ENCODE data around the gene TBX18.

Gene TBX18

DNA sequence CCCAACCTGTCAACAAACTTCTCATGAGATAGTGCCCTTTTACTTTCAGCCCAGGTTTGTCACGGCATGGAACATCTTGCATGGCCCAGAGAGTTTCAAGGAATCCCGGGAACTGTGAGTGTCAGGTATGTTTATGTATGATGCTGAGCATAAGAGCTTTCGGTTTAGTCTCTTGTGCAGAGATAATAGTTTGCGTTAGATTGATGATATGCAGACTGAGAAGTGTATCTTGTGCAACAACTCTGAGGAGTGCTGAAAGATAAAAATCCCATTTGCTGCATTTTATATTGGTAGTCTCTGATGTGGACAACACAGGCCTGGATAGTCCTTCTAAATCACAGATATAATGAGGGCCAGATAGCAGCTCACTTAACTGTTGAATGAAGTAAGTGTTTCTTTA is 99.0 kb downstream of the TBX18 start:
- Histone ChIP-seq H3K4me3 (ENCODE audit: low read depth in 1 of 5, low read length in 5 of 5) (no peak overlapping the region), H3K9me3 (ENCODE audit: control insufficient read depth in 5 of 5, low read length in 5 of 5) (no peaks in the 10 kb centered on the region), H3K4me1 (ENCODE audit: control insufficient read depth in 5 of 5, insufficient read depth in 5 of 5, low read length in 5 of 5) (no peaks in the 10 kb centered on the region), H3K27me3 (ENCODE audit: control insufficient read depth in 5 of 5, insufficient read depth in 4 of 5, low read length in 5 of 5) (no peaks in the 10 kb centered on the region), H3K27ac (ENCODE audit: low read depth, low read length) (no peak overlapping the region), H3K36me3 (ENCODE audit: control insufficient read depth in 5 of 5, insufficient read depth in 5 of 5, low read length in 5 of 5) (no peaks in the 10 kb centered on the region), H3K9ac (ENCODE audit: low read length in 5 of 5) (no peak overlapping the region)

DNA sequence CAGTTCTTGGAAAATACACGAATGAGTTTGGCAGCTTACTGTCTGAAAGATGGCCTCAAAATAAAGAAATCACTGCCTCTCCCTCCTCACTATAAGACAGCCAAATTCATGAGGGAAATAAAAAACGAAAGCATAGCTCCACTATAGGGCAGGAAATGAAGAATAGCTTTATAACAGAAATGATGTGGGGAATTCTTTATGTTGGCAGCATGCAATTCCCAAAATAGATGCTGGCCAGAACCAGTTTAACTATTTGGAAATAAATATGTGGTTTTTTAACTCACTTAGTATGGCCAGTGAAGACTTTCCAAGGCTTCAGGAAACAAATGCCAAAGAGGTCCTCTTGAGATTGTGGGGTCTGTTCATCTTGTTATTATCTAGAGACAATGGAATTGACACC is 100.5 kb downstream of the TBX18 start:
- no peaks in the 10 kb centered on the region for H3K9me3 ChIP-seq (ENCODE audit: control insufficient read depth in 5 of 5, low read length in 5 of 5)
- no peaks in the 10 kb centered on the region for H3K27me3 ChIP-seq (ENCODE audit: control insufficient read depth in 5 of 5, insufficient read depth in 4 of 5, low read length in 5 of 5)
- no peak overlapping the region for H3K4me3 ChIP-seq (ENCODE audit: low read depth in 1 of 5, low read length in 5 of 5)
- H3K27ac ChIP-seq (ENCODE audit: low read depth, low read length), result no peak overlapping the region
- H3K36me3 ChIP-seq (ENCODE audit: control insufficient read depth in 5 of 5, insufficient read depth in 5 of 5, low read length in 5 of 5), result no peaks in the 10 kb centered on the region
- no peak overlapping the region for H3K9ac ChIP-seq (ENCODE audit: low read length in 5 of 5)
- H3K4me1 ChIP-seq (ENCODE audit: control insufficient read depth in 5 of 5, insufficient read depth in 5 of 5, low read length in 5 of 5), result no peaks in the 10 kb centered on the region

DNA sequence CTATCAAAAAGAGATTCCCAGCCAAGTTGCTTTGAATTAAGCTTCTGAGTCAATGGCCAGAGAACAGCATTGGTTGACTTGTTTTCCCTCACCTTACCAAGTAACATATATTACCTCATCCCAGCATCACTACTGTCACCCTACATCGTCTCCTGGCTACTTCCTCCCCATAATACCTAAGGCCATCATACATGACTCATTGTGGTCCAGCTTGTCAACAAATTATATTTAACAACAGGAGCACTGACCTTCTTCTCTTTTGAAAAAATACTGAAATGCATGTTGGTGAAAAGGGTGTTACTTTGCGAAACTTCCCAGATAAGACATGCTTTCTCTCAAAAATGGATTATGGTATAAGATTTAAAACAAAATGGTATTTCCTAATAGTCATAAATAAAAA is 106.9 kb downstream of the TBX18 start:
- H3K27ac ChIP-seq (ENCODE audit: low read depth, low read length), result no peak overlapping the region
- H3K9ac ChIP-seq (ENCODE audit: low read length in 5 of 5), result no peak overlapping the region
- no peaks in the 10 kb centered on the region for H3K36me3 ChIP-seq (ENCODE audit: control insufficient read depth in 5 of 5, insufficient read depth in 5 of 5, low read length in 5 of 5)
- no peak overlapping the region for H3K4me3 ChIP-seq (ENCODE audit: low read depth in 1 of 5, low read length in 5 of 5)
- H3K4me1 ChIP-seq (ENCODE audit: control insufficient read depth in 5 of 5, insufficient read depth in 5 of 5, low read length in 5 of 5), result no peaks in the 10 kb centered on the region
- H3K9me3 ChIP-seq (ENCODE audit: control insufficient read depth in 5 of 5, low read length in 5 of 5), result no peaks in the 10 kb centered on the region
- H3K27me3 ChIP-seq (ENCODE audit: control insufficient read depth in 5 of 5, insufficient read depth in 4 of 5, low read length in 5 of 5), result no peaks in the 10 kb centered on the region

DNA sequence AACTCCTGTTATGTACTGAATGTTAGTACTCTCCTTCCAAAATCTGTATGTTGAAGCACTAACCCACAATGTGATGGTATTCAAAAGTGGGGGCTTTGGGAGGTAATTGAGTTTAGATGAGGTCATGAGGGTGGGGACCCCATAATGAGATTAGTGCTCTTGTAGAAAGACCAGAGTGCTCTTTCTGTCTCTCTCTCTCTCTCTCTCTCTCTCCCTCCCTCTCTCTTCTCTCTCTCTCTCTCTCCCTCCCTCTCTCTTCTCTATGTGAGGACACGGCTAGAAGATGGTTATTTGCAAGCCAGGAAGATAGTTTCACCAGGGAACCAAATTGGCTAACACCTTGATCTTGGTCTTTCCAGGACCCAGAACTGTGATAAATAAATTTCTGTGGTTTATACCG is 107.4 kb downstream of the TBX18 start:
- no peak overlapping the region for H3K9ac ChIP-seq (ENCODE audit: low read length in 5 of 5)
- no peak overlapping the region for H3K4me3 ChIP-seq (ENCODE audit: low read depth in 1 of 5, low read length in 5 of 5)
- no peak overlapping the region for H3K27ac ChIP-seq (ENCODE audit: low read depth, low read length)
- no peaks in the 10 kb centered on the region for H3K36me3 ChIP-seq (ENCODE audit: control insufficient read depth in 5 of 5, insufficient read depth in 5 of 5, low read length in 5 of 5)
- peaks cover 0 to 3% (median 0%) of the 10 kb centered on the region in 5 donors for H3K4me1 ChIP-seq (ENCODE audit: control insufficient read depth in 5 of 5, insufficient read depth in 5 of 5, low read length in 5 of 5)
- no peaks in the 10 kb centered on the region for H3K27me3 ChIP-seq (ENCODE audit: control insufficient read depth in 5 of 5, insufficient read depth in 4 of 5, low read length in 5 of 5)
- no peaks in the 10 kb centered on the region for H3K9me3 ChIP-seq (ENCODE audit: control insufficient read depth in 5 of 5, low read length in 5 of 5)

DNA sequence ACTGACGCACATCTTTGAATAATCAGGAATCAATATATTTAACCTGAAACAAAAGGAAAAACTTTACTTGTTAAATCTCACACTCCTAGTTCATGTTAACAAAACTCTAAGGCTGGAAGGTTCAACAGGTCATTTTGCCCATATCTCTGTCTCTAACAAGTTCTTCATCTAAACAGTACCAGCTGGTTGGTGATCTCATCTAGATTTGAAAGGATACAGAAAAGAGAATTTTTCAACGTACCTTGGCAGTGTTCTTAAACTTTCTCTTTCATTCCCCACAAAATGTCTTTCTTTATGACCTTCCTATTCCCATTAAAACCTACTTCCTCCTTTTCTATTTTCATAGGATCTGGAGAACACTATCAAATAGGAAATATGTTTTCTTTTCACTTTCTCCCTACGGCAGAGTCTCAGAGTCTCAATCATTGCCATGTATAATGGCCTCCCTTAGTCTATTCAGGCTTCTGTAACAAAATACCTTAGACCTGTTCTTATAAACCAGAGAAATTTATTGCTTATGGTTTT is 111.3 kb downstream of the TBX18 start:
- Histone ChIP-seq H3K36me3 (ENCODE audit: control insufficient read depth in 5 of 5, insufficient read depth in 5 of 5, low read length in 5 of 5) (no peaks in the 10 kb centered on the region), H3K4me1 (ENCODE audit: control insufficient read depth in 5 of 5, insufficient read depth in 5 of 5, low read length in 5 of 5) (peaks cover 0 to 8% (median 0%) of the 10 kb centered on the region in 5 donors), H3K27ac (ENCODE audit: low read depth, low read length) (no peak overlapping the region), H3K9me3 (ENCODE audit: control insufficient read depth in 5 of 5, low read length in 5 of 5) (no peaks in the 10 kb centered on the region), H3K9ac (ENCODE audit: low read length in 5 of 5) (no peak overlapping the region), H3K27me3 (ENCODE audit: control insufficient read depth in 5 of 5, insufficient read depth in 4 of 5, low read length in 5 of 5) (no peaks in the 10 kb centered on the region), H3K4me3 (ENCODE audit: low read depth in 1 of 5, low read length in 5 of 5) (no peak overlapping the region)

DNA sequence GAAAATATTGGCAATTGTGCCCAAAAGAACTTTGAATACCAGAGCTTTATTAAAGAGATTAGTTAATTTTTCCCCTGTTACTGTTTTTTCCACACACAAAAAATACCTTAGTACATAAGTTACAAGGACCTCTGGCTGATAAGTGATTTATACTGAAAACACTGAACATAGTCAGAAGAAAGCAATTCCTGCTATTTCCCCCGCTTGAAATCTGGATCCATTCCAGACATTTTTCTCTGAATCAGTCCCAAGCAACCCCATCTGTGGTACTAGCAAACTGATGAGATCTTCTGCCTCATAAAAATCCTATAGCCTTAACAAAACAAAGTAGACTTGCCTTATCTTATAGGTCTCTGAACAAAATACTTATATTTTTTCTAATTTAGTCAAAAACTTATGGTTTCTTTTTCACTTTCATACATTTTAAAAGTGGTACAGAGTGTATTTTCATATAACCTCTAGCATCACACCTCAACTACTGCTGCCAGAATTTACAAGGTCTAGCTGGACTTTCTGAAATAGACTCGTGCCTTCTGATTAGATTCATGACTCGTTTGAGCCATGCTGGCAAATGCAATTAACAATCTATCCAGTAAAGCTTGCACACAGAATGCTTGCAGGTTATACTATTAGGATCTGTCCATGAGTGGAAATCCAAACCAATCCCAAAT is 111.9 kb downstream of the TBX18 start:
- Histone ChIP-seq H3K36me3 (ENCODE audit: control insufficient read depth in 5 of 5, insufficient read depth in 5 of 5, low read length in 5 of 5) (no peaks in the 10 kb centered on the region), H3K4me3 (ENCODE audit: low read depth in 1 of 5, low read length in 5 of 5) (no peak overlapping the region), H3K27me3 (ENCODE audit: control insufficient read depth in 5 of 5, insufficient read depth in 4 of 5, low read length in 5 of 5) (no peaks in the 10 kb centered on the region), H3K9ac (ENCODE audit: low read length in 5 of 5) (no peak overlapping the region), H3K9me3 (ENCODE audit: control insufficient read depth in 5 of 5, low read length in 5 of 5) (no peaks in the 10 kb centered on the region), H3K27ac (ENCODE audit: low read depth, low read length) (no peak overlapping the region), H3K4me1 (ENCODE audit: control insufficient read depth in 5 of 5, insufficient read depth in 5 of 5, low read length in 5 of 5) (peaks cover 0 to 8% (median 0%) of the 10 kb centered on the region in 5 donors)

- Histone ChIP-seq H3K9me3 (ENCODE audit: control insufficient read depth in 5 of 5, low read length in 5 of 5) (no peaks in the 10 kb centered on the region), H3K27ac (ENCODE audit: low read depth, low read length) (no peak overlapping the region), H3K9ac (ENCODE audit: low read length in 5 of 5) (no peak overlapping the region), H3K27me3 (ENCODE audit: control insufficient read depth in 5 of 5, insufficient read depth in 4 of 5, low read length in 5 of 5) (no peaks in the 10 kb centered on the region), H3K4me1 (ENCODE audit: control insufficient read depth in 5 of 5, insufficient read depth in 5 of 5, low read length in 5 of 5) (peaks cover 0 to 8% (median 0%) of the 10 kb centered on the region in 5 donors), H3K36me3 (ENCODE audit: control insufficient read depth in 5 of 5, insufficient read depth in 5 of 5, low read length in 5 of 5) (no peaks in the 10 kb centered on the region), H3K4me3 (ENCODE audit: low read depth in 1 of 5, low read length in 5 of 5) (no peak overlapping the region)
These were observed 112.8 kb downstream of the TBX18 start for GRCh38 chr6:84651583-84651982.

DNA sequence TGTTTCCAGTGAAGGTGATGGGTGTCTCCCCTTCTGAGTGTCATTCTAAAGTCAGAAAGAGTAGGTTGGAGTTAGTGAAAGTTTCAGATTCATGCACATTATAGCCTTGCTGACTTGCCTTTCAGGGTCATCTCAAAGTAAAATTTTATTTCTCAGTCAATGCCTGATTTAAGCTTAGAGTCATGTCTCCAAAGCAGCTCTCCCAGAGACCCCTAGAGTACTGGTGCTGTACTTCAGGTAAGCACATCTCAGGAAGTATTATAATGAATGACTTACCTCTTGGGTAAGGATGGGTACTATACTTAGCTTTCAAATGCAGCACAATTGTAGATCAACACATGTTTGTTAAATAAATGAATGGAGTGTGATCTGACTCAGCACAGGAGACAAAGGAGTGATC is 116.0 kb downstream of the TBX18 start:
- Histone ChIP-seq H3K9me3 (ENCODE audit: control insufficient read depth in 5 of 5, low read length in 5 of 5) (no peaks in the 10 kb centered on the region), H3K4me1 (ENCODE audit: control insufficient read depth in 5 of 5, insufficient read depth in 5 of 5, low read length in 5 of 5) (peaks cover 0 to 8% (median 0%) of the 10 kb centered on the region in 5 donors), H3K36me3 (ENCODE audit: control insufficient read depth in 5 of 5, insufficient read depth in 5 of 5, low read length in 5 of 5) (no peaks in the 10 kb centered on the region), H3K4me3 (ENCODE audit: low read depth in 1 of 5, low read length in 5 of 5) (no peak overlapping the region), H3K27ac (ENCODE audit: low read depth, low read length) (no peak overlapping the region), H3K27me3 (ENCODE audit: control insufficient read depth in 5 of 5, insufficient read depth in 4 of 5, low read length in 5 of 5) (no peaks in the 10 kb centered on the region), H3K9ac (ENCODE audit: low read length in 5 of 5) (no peak overlapping the region)

DNA sequence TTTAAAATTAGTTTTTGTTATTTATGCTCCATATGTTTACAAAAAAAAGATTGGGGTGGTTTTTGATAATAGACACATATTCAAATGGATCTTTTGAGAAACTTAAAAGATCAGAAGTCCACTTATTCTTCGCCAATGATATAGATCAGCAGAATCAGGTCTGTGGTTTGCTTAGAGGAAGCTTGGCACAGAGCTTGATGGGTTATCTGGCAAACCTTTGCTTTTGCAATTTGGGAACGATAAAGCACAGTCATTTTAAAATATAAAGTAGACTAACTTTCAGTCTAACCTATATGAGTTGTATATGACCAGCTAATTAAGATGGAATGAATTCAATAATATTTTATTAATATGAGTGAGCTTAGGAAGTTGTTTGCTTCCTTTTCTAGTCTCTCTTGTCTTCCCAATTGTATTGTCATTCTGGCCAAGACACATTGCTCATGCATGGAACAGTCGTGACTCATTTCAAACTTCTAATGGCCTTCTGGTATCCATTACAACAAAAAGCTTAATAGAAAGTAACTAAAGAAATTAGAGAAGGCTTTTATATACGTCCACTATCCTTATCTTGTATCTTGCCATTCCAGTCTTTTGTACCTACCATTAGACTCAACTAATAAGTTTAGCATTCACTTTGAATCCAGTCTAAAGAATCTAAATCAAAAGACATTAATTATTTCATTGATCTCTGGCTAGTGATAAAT is 118.7 kb downstream of the TBX18 start:
- no peaks in the 10 kb centered on the region for H3K9me3 ChIP-seq (ENCODE audit: control insufficient read depth in 5 of 5, low read length in 5 of 5)
- H3K4me1 ChIP-seq (ENCODE audit: control insufficient read depth in 5 of 5, insufficient read depth in 5 of 5, low read length in 5 of 5), result peaks cover 0 to 5% (median 0%) of the 10 kb centered on the region in 5 donors
- H3K27me3 ChIP-seq (ENCODE audit: control insufficient read depth in 5 of 5, insufficient read depth in 4 of 5, low read length in 5 of 5), result no peaks in the 10 kb centered on the region
- no peak overlapping the region for H3K9ac ChIP-seq (ENCODE audit: low read length in 5 of 5)
- H3K4me3 ChIP-seq (ENCODE audit: low read depth in 1 of 5, low read length in 5 of 5), result no peak overlapping the region
- no peaks in the 10 kb centered on the region for H3K36me3 ChIP-seq (ENCODE audit: control insufficient read depth in 5 of 5, insufficient read depth in 5 of 5, low read length in 5 of 5)
- no peak overlapping the region for H3K27ac ChIP-seq (ENCODE audit: low read depth, low read length)

- H3K27me3 ChIP-seq (ENCODE audit: control insufficient read depth in 5 of 5, insufficient read depth in 4 of 5, low read length in 5 of 5), result no peaks in the 10 kb centered on the region
- no peak overlapping the region for H3K9ac ChIP-seq (ENCODE audit: low read length in 5 of 5)
- no peaks in the 10 kb centered on the region for H3K36me3 ChIP-seq (ENCODE audit: control insufficient read depth in 5 of 5, insufficient read depth in 5 of 5, low read length in 5 of 5)
- H3K4me3 ChIP-seq (ENCODE audit: low read depth in 1 of 5, low read length in 5 of 5), result no peak overlapping the region
- H3K9me3 ChIP-seq (ENCODE audit: control insufficient read depth in 5 of 5, low read length in 5 of 5), result no peaks in the 10 kb centered on the region
- peaks cover 0 to 5% (median 0%) of the 10 kb centered on the region in 5 donors for H3K4me1 ChIP-seq (ENCODE audit: control insufficient read depth in 5 of 5, insufficient read depth in 5 of 5, low read length in 5 of 5)
- no peak overlapping the region for H3K27ac ChIP-seq (ENCODE audit: low read depth, low read length)
These were observed 119.4 kb downstream of the TBX18 start for GRCh38 chr6:84645000-84645399.

All from subcutaneous abdominal adipose tissue (tissue), 5 donors.